OCI-LY1 (cell line): ENCODE measurements around the gene SNRK.

Source experiments
- H2AFZ ChIP-seq: fragments of 200-600 bp; sonication (generic), shearing (Covaris generic); 2 replicates; pipeline ENCODE4 v1.6.0; 2014; ENCODE audit warnings: antibody characterized with exemption, mild to moderate bottlenecking, low read length
- H3F3A ChIP-seq: fragments of 200-600 bp; sonication (generic), shearing (Covaris generic); 2 replicates; pipeline ENCODE4 v1.6.0; 2014; ENCODE audit warnings: mild to moderate bottlenecking, antibody characterized with exemption, low read length, moderate library complexity; ENCODE audit not compliant: insufficient read depth
- H3K27ac ChIP-seq: fragments of 200-600 bp; sonication (generic); 2 replicates; pipeline ENCODE4 v1.5.1; 2014; ENCODE audit warnings: low read length, mixed run types, mild to moderate bottlenecking, low read depth; ENCODE audit not compliant: poor library complexity, severe bottlenecking
- H3K27me3 ChIP-seq: fragments of 200-600 bp; sonication (generic); 2 replicates; pipeline ENCODE4 v1.6.0; 2014; ENCODE audit warnings: antibody characterized with exemption, mild to moderate bottlenecking, low read length, moderate library complexity; ENCODE audit not compliant: insufficient read depth
- H3K36me3 ChIP-seq: fragments of 200-600 bp; sonication (generic); 2 replicates; pipeline ENCODE4 v1.6.1; 2014; ENCODE audit warnings: mild to moderate bottlenecking, antibody characterized with exemption, low read length, moderate library complexity, mixed read lengths; ENCODE audit not compliant: insufficient read depth
- H3K4me1 ChIP-seq: fragments of 200-600 bp; sonication (generic); 2 replicates; pipeline ENCODE4 v1.5.1; 2014; ENCODE audit warnings: mild to moderate bottlenecking, low read length, moderate library complexity; ENCODE audit not compliant: insufficient read depth, severe bottlenecking
- H3K4me2 ChIP-seq: fragments of 200-600 bp; sonication (generic), shearing (Covaris generic); 2 replicates; pipeline ENCODE4 v1.6.1; 2014; ENCODE audit warnings: low read length
- H3K4me3 ChIP-seq: fragments of 200-600 bp; sonication (generic); 2 replicates; pipeline ENCODE4 v1.5.1; 2014; ENCODE audit warnings: low read length, low read depth, mild to moderate bottlenecking, mixed read lengths; ENCODE audit not compliant: poor library complexity, severe bottlenecking
- H3K79me2 ChIP-seq: fragments of 200-600 bp; shearing (Covaris generic); 2 replicates; pipeline ENCODE4 v1.6.1; 2016; ENCODE audit warnings: mixed run types, low read length, mixed read lengths; ENCODE audit not compliant: insufficient read depth
- H3K9ac ChIP-seq: fragments of 200-600 bp; sonication (generic), shearing (Covaris generic); 2 replicates; pipeline ENCODE4 v1.6.1; 2014; ENCODE audit warnings: mild to moderate bottlenecking, low read length, mixed read lengths
- H3K9me2 ChIP-seq: fragments of 200-600 bp; sonication (generic), shearing (Covaris generic); 2 replicates; pipeline ENCODE4 v1.6.1; 2014; ENCODE audit warnings: low read depth, mild to moderate bottlenecking, low read length, mixed read lengths
- H3K9me3 ChIP-seq: fragments of 200-600 bp; shearing (Covaris generic); 2 replicates; pipeline ENCODE4 v1.6.1; 2014; ENCODE audit warnings: low read length, mixed read lengths
- H4K20me1 ChIP-seq: fragments of 200-600 bp; sonication (generic), shearing (Covaris generic); 2 replicates; pipeline ENCODE4 v1.6.0; 2016; ENCODE audit warnings: mild to moderate bottlenecking, low read length; ENCODE audit not compliant: insufficient read depth
- EZH2 ChIP-seq: fragments of 200-600 bp; sonication (generic), shearing (Covaris generic); IDR thresholded peaks from 2 replicates; pipeline ENCODE4 v1.8.0; 2017; ENCODE audit warnings: borderline replicate concordance, mixed run types, mild to moderate bottlenecking, antibody characterized with exemption, low read length, moderate library complexity, mixed read lengths
- TF ChIP-seq, protein P1 (sequence below): fragments of 200-600 bp; sonication (generic), shearing (Covaris generic); IDR thresholded peaks from 2 replicates; pipeline ENCODE4 v1.5.1; 2017; ENCODE audit warnings: mild to moderate bottlenecking, antibody characterized with exemption, low read length, moderate library complexity, mixed read lengths

Gene SNRK

DNA sequence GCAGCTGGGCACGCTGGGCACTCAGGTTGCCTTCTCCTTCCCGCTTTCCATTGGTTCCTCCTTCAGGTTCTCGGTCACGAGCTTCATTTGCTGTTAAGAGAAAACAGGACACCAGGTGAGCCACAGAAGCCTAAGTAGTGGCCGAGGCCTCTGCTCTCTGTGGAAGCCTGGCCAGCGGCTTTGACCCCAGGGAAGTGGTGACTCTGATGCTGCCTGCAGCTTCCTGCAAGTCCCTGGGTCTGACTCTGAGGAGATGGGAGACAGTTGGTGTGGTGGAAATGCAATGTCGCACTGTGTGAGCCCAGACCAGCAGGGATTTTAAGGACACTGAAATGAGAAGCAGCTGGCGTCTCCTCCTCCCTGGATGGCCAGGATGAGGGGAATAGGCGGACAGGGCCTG lies 80.5 kb downstream of the SNRK start:
- Histone ChIP-seq H3K27me3 (no peaks in the 10 kb centered on the region), H3K36me3 (no peaks in the 10 kb centered on the region), H3F3A (no peaks in the 10 kb centered on the region), H3K9ac (no peak overlapping the region), H4K20me1 (no peaks in the 10 kb centered on the region), H3K9me2 (no peaks in the 10 kb centered on the region), H3K27ac (no peak overlapping the region), H3K4me2 (no peak overlapping the region), H3K9me3 (no peaks in the 10 kb centered on the region), H3K4me1 (no peaks in the 10 kb centered on the region), H3K4me3 (no peak overlapping the region), H3K79me2 (no peaks in the 10 kb centered on the region), H2AFZ (no peak overlapping the region)
- TF ChIP-seq, protein P1, sequence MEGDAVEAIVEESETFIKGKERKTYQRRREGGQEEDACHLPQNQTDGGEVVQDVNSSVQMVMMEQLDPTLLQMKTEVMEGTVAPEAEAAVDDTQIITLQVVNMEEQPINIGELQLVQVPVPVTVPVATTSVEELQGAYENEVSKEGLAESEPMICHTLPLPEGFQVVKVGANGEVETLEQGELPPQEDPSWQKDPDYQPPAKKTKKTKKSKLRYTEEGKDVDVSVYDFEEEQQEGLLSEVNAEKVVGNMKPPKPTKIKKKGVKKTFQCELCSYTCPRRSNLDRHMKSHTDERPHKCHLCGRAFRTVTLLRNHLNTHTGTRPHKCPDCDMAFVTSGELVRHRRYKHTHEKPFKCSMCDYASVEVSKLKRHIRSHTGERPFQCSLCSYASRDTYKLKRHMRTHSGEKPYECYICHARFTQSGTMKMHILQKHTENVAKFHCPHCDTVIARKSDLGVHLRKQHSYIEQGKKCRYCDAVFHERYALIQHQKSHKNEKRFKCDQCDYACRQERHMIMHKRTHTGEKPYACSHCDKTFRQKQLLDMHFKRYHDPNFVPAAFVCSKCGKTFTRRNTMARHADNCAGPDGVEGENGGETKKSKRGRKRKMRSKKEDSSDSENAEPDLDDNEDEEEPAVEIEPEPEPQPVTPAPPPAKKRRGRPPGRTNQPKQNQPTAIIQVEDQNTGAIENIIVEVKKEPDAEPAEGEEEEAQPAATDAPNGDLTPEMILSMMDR: no peak
- no peak for TF ChIP-seq EZH2

DNA sequence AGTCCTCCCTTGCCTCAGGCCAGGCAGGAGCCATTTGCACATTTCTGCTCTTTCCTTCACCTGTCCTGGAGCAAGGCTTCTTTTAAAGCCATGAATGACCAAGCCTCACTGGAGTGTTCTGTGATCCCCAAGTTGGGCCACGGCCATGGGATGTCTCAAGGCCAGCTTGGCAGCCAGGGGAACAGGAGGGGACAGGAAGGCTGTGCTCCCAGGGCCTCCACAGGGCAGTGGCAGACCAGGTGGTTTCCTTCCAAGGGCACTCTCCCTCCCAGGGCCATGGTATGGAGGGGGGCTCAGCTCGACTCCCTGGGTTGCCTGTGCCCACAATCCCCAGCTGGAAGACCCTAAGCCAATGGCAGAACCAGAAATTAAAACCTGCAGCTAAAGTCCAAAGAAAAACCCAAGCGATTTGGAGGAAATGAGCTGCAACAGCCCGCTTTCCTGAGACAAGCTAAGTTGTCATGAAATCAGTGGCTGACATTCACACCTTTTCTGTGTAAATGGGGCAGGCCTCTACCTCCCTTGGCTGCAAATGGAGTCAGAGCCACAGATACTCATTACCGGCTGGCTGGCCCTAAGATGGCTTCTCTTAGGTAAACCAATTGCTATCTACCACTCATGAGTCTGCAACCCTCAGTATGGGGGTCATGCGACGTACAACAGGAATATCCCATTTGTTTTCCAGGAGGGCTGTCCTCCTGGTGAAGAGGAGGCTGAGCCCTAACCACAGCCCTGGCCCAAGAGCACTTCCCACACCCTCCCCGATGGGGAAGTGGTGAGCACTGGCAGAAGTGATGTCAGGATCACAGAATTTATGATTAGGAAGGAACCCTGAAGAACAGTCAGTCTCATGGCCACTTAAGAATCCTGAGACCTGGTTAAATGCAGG lies 83.3 kb downstream of the SNRK start:
- no peak overlapping the region for H3K9ac ChIP-seq
- H3K36me3 ChIP-seq: no peaks in the 10 kb centered on the region
- no peaks in the 10 kb centered on the region for H3K4me1 ChIP-seq
- H4K20me1 ChIP-seq: no peaks in the 10 kb centered on the region
- no peak overlapping the region for H3K4me3 ChIP-seq
- H3K9me2 ChIP-seq: no peaks in the 10 kb centered on the region
- no peak overlapping the region for H3K27ac ChIP-seq
- no peak overlapping the region for H2AFZ ChIP-seq
- no peaks in the 10 kb centered on the region for H3K79me2 ChIP-seq
- H3K4me2 ChIP-seq: no peak overlapping the region
- H3F3A ChIP-seq: no peaks in the 10 kb centered on the region
- H3K9me3 ChIP-seq: no peaks in the 10 kb centered on the region
- TF ChIP-seq, protein P1: no peak
- no peak for TF ChIP-seq EZH2
- no peaks in the 10 kb centered on the region for H3K27me3 ChIP-seq

DNA sequence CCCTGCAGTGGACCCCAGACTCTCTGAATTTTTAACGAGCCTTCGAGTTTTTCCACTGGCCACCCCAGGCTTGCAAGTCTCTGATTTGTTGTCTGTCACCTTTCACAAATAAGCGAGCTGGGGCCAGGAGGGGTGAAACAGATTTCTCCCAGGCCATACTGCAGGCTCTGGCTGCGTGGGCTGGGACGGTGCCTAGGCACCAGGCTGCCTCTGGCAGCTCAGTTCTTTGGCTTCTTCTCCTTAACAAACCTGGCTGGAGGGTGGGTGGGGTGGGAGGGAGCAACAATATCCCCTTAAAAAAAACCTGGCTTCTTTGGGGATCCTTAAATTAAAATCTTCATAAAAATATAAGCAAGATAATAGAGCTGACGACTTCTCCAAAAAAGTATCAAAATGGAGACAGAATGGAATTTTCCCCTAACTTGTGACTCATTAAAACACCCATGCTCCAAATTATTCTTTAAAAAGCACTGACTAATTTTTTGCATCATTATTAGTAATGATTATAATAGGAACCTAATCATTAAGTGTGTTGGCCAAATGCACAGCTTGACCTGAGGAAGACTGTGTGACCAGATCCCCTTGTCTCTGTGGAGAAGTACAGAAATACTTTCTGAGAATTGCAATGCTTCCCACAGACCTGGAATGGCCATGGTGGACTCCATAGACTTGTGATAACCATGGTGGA lies 84.1 kb downstream of the SNRK start:
- H3K4me3 ChIP-seq: no peak overlapping the region
- no peaks in the 10 kb centered on the region for H3K9me2 ChIP-seq
- no peak overlapping the region for H3K9ac ChIP-seq
- no peak for TF ChIP-seq EZH2
- TF ChIP-seq, protein P1: no peak
- no peaks in the 10 kb centered on the region for H3K27me3 ChIP-seq
- H2AFZ ChIP-seq: no peak overlapping the region
- no peak overlapping the region for H3K27ac ChIP-seq
- no peaks in the 10 kb centered on the region for H4K20me1 ChIP-seq
- H3K4me1 ChIP-seq: no peaks in the 10 kb centered on the region
- H3F3A ChIP-seq: no peaks in the 10 kb centered on the region
- no peaks in the 10 kb centered on the region for H3K79me2 ChIP-seq
- no peak overlapping the region for H3K4me2 ChIP-seq
- H3K9me3 ChIP-seq: no peaks in the 10 kb centered on the region
- H3K36me3 ChIP-seq: no peaks in the 10 kb centered on the region
